HG03469 (cell line): ENCODE measurements around the gene MBD3L4.
"Not testable (repeated sequence)": the region's sequence is repeated elsewhere in the genome, so short reads cannot be mapped to it uniquely, and the experiment has no call there.

Experiments
- ATAC-seq: cut with Tn5 transposase; IDR thresholded peaks from one replicate; pipeline ENCODE4 v1.9.1; 2021; ENCODE audit warnings: mild to moderate bottlenecking, moderate library complexity, moderate number of reproducible peaks; ENCODE audit not compliant: unreplicated experiment

Gene MBD3L4

GRCh38 chr19:7051421-7051820 lies 11.4 kb upstream of the MBD3L4 start:
- ATAC-seq, result not testable (repeated sequence)

GRCh38 chr19:7049021-7049420 lies 9.0 kb upstream of the MBD3L4 start, which contains the start of gene MBD3L2:
MBD3L2 (plus strand) TSS chr19:7049321; CDS start chr19:7049374, 53 bp downstream.
- ATAC-seq, result not testable (repeated sequence)

GRCh38 chr19:7041563-7041962 lies 1.6 kb upstream of the MBD3L4 start:
- not testable (repeated sequence) for ATAC-seq

- ATAC-seq, result not testable (repeated sequence)
Observed at GRCh38 chr19:7030278-7030677, 9.7 kb downstream of the MBD3L4 start, which contains the start of gene MBD3L5. MBD3L5 (plus strand) TSS chr19:7030578; CDS start chr19:7030612, 34 bp downstream.

- not testable (repeated sequence) for ATAC-seq
Observed at GRCh38 chr19:7028790-7029189, 11.2 kb downstream of the MBD3L4 start.

- not testable (repeated sequence) for ATAC-seq
Observed at GRCh38 chr19:7021331-7021730, 18.6 kb downstream of the MBD3L4 start, which contains the start of gene MBD3L2B. MBD3L2B (minus strand) TSS chr19:7021431; CDS start chr19:7021397, 34 bp downstream.

- no peak for ATAC-seq
Observed at GRCh38 chr19:7018828-7019227, 21.2 kb downstream of the MBD3L4 start.

GRCh38 chr19:7013678-7014077 lies 26.3 kb downstream of the MBD3L4 start:
- no peak for ATAC-seq

- ATAC-seq, result no peak
Observed at GRCh38 chr19:7010722-7011593, 29.0 kb downstream of the MBD3L4 start.

GRCh38 chr19:7007859-7008258 lies 32.1 kb downstream of the MBD3L4 start:
- no peak for ATAC-seq

GRCh38 chr19:7006135-7006704 lies 33.8 kb downstream of the MBD3L4 start:
- ATAC-seq, result no peak

GRCh38 chr19:7004313-7004931 lies 35.6 kb downstream of the MBD3L4 start:
- no peak for ATAC-seq

GRCh38 chr19:7000816-7001215 lies 39.2 kb downstream of the MBD3L4 start:
- ATAC-seq, result no peak

- ATAC-seq, result no peak
Observed at GRCh38 chr19:7000333-7000732, 39.6 kb downstream of the MBD3L4 start.

- ATAC-seq, result no peak
Observed at GRCh38 chr19:6999933-7000332, 40.0 kb downstream of the MBD3L4 start.

GRCh38 chr19:6997679-6998445 lies 42.1 kb downstream of the MBD3L4 start:
- ATAC-seq, result no peak

GRCh38 chr19:6996810-6997209 lies 43.2 kb downstream of the MBD3L4 start:
- ATAC-seq, result no peak

- ATAC-seq, result no peak
Observed at GRCh38 chr19:6995054-6995453, 44.9 kb downstream of the MBD3L4 start.

GRCh38 chr19:6988257-6988656 lies 51.7 kb downstream of the MBD3L4 start:
- ATAC-seq, result no peak

- ATAC-seq, result no peak
Observed at GRCh38 chr19:6987850-6988249, 52.1 kb downstream of the MBD3L4 start.
